Stimulated activated CD4-positive, alpha-beta T cell treated with anti-CD3 and anti-CD28 coated beads, TNF-alpha, amount 100 ng/mL, for 1 hour (primary cell): ENCODE results near the gene NRP2.

ENCODE experiments used
- DNase-seq, 3 donors: peaks; one replicate each; pipeline ENCODE4 v3.0.0-alpha.2; 2020; ENCODE audit warnings: low read depth in 3 of 3, low spot score in 1 of 3

Gene NRP2, protein sequence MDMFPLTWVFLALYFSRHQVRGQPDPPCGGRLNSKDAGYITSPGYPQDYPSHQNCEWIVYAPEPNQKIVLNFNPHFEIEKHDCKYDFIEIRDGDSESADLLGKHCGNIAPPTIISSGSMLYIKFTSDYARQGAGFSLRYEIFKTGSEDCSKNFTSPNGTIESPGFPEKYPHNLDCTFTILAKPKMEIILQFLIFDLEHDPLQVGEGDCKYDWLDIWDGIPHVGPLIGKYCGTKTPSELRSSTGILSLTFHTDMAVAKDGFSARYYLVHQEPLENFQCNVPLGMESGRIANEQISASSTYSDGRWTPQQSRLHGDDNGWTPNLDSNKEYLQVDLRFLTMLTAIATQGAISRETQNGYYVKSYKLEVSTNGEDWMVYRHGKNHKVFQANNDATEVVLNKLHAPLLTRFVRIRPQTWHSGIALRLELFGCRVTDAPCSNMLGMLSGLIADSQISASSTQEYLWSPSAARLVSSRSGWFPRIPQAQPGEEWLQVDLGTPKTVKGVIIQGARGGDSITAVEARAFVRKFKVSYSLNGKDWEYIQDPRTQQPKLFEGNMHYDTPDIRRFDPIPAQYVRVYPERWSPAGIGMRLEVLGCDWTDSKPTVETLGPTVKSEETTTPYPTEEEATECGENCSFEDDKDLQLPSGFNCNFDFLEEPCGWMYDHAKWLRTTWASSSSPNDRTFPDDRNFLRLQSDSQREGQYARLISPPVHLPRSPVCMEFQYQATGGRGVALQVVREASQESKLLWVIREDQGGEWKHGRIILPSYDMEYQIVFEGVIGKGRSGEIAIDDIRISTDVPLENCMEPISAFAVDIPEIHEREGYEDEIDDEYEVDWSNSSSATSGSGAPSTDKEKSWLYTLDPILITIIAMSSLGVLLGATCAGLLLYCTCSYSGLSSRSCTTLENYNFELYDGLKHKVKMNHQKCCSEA

DNA sequence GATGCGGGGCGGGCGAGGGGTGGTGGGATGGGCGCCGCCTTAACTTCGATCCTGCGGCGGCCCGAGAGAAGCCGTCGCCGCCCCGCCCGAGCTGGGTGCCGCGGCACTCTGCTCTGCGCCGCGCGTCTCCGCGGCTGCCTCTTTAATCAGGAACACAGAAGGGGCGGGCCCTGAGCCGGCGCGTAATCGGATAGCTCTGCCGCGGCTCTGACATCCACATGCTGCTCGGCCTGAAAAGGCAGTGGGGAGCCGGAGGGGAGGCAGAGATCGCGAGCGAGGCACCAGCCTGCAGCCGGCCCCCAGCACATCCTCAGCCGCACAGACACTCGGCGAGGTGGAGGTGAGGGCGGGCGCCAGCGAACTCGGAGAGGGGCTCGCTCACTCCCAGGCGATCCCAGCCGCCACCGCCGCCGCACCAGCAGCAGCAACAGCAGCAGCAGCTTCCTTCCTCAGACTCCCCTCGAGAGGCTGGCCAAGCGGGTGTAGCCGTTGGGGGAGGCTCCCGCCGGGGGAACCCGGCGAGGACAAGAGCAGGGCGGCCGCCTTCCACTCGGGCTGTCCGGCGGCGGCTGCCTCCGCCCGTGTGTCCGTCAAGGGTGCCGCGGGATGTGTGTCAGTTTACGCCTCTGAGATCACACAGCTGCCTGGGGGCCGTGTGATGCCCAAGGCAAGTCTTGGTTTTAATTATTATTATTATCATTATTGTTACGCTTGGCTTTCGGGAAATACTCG lies at the start of gene NRP2:
Gene NRP2 (plus strand): TSS at position 263 of the 732 bp plus-strand sequence. CDS start 790 bp downstream, outside the sequence.
- peak in 1 of 3 donors; percentile 21 for DNase-seq

DNA sequence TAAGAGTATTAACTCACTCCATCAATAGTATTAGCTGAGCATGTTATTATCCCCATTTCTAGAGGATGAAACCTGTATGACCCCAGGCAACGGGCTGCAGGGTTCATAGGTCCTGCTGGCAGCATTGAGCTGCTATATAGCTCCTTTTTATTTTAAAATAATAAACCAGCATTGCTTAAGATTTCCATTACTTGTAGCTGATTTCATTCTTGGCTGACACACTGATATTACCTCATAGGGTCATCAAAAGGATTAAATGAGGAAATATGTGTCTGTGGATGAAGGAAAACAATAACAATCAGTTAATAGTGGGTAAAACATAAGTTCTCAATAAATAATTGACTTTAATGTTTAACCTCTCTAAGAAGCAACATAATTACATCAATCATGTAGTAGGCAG lies 48.3 kb upstream of the NRP2 start:
- no peak for DNase-seq

DNA sequence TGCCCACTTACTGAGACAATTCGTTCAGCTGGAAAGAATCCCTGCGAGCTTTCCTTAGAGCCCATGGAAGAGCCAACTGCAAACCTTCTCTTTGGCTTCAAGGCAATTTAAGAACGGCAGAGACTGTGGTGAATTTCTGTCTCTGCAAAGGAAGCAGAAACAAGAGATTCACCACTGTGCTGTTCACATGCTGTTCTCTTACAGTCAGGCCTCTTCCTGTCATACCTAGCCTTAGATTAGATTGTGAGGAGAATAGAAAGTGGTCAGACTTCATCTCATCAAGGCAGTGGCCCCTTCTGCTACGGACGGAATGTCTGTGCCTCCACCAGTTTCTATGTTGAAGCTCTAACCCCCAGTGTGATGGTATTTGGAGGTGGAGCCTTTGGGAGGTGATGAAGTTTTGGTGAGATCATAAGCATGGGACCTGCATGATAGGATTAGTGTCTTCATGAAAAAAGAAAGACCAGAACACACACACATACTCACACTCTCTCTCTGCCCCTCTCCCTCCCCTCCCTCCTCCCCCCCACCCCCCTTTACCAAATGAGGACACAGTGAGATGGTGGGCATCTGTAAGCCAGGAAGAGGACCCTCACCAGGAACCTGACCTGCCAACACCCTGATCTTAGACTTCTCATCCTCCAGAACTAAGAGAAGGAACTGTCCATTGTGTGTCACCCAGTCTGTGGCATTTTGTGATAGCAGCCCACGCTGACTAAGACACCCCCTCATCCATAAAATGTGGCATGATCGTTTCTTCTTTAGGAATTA lies 45.6 kb upstream of the NRP2 start:
- no peak for DNase-seq

DNA sequence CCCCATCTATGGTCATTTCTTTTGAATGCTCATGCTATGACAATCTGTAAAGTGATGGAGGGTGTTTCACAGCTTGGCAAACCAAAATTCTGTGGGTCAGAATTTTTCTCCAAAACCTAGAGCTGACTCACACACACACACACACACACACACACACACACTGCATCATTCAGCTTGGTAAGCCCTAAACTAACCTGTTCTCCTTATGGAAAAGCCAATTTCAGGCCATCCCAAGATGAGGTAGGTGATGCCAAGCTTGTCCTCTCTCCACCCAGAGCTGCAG lies 45.0 kb upstream of the NRP2 start:
- DNase-seq: no peak

DNA sequence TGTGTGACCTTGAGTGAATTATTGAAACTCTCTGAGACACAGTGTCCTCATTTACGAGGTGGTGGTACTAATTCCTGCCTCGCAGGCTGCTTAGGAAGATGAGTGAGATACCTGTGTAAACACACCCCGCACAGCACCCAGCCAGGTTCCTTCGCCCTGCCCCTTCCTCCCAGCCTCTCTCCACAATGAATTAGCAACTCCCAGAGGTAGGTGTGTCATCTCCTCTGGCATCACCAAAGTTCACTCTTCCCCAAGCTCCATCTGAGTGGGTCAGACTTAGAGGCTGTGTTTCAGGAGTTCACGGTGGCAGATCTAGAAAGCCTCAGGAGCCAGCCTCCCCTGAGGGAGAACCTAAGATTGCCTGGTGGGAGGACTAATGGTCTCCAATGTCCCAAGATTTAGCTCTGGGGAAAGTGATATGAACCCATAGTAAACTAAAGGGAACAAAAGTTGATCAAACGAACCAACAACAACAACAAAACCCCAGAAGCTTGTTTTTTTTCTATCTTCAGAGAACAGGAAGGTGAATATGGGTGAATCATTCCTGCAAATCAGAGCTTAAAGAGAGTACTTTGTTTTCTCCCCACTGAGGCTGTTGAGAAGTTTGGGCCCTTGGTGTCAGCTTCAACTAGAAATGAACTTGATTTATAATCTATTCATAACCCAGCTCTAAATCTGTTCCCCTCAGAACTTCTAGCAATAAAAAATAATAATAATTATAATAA lies 44.4 kb upstream of the NRP2 start:
- DNase-seq: no peak

DNA sequence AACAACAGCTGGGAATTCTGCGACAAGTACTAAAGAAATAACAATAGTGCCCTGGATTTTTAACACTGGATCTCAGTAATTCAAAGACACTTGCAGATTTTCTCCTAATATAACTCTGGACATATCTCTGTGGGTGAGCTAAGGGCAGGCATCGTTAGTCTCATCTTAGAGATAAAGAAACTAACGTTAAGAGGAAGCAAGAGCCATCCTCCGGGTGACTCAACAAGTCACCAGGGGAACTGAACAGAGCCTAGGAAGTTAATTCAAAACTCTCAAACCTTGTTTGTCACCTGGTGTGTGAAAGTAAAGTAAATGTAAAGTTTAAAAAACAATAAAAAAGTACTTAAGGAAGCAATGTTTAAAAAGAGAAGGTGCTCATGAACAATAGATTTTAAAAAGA lies 41.6 kb upstream of the NRP2 start:
- no peak for DNase-seq

DNA sequence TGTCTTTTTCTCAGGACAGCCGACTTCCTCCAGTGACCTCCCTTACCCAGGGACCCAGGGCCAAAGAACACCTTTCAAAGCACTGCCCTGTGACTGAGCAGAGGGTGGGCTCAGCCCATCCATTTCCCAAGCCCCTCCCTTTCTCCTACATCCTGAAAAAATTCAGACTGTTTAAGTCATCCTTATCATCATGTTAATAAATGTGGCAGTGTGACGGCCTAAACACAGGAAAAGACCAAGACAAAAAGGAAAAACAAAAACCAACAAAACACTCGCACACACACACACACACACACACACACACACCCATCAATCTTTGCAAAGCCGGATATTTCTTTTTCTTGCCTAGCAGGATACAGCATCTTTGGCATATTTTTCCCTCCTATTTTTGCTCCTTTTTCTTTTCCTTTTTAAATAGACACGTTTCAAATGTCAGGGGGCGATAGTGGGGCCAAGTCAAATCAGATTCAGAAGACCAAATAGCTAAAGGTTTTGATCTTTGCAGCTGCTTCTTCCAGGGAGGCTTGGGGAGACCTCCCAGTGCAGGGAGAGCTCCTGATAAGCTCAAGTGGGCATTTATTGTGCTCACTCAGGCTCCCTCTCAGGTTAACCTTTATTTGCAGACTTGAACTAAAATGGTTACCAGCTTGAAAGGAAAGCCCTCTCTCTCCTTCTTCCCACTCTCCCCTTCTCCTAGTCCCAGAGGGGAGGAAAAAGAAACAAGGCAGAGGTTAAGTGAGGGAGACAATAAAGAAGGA lies 39.5 kb upstream of the NRP2 start:
- DNase-seq: no peak

DNA sequence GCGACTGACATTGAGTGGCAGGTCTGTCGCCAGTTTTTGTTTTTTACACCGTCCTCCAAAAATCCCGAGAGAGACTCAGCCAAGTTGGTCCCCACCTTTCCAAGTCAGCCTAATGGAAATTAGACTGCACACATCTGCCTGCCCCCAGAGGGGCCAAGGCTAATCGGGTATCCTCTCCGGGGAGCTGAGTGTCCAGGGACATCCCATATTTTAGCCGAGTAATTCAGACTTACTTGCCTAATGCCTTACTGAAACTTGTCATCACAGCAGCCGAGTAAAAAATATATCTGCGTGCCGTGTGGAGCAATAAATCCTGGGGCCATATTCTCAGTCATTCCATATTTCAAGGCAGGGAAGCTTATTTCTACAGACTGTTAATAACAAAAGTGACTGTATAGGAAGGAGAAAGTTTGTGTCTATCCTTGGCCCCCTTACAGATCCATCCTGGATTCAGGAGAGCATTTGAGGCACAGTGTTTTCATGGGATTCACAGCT lies 38.9 kb upstream of the NRP2 start:
- DNase-seq: no peak

DNA sequence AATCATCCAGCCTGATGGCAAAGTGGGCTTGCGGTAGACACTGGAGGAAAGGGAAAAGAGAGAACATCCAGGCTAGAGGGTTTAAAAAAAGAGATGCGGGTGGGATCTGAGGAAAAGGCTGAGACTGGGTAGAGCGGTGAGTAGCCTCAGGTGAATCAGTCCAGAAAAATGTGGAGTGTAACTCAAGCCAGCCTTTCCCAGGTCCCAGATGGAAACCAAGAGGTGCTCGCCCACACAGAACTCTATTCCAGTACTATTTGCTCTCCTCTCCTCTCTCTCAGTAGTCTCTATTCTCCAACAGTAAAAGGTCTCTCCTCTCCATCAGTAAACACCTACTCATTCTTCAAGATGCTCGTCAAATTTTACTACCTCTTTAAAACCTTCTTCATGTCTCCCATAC lies 38.3 kb upstream of the NRP2 start:
- DNase-seq: no peak

DNA sequence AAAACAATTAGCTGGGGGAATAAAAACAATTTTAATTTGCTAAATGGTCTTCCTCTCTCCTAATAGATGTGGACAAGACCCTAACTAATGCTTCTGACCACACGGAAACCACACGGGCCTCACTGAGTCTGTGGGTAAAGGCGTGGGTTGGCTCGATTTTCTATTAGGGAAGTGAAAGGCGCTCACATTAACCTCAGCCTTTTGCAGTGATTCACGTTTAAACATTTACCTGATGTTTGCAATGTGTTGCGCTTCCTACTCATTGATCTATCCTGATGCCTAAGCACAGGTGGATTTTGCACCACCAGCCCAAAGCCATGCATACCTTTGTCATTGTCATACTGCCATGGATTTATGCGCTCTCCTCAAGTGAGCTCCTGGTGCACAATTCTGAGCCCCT lies 35.6 kb upstream of the NRP2 start:
- DNase-seq: no peak

DNA sequence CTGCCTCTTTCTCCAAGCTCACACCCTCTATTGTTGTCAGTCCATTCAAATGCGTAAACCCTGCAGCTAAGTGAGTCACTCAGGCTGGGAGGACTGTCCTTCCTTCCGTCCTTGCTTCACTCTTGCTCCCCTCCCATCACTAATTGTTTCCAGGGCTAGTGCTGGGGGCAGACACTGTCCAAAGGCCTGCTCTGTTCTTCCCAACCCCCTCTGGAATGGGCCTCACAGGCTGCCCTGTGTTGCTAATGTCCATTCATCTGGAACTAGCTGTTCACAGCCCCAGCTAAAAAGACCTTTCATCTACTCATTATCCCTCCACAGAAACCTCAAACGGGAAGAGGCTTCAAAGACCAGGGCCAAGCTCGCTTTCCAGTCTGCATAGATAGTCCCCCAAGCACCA lies 31.9 kb upstream of the NRP2 start:
- no peak for DNase-seq

DNA sequence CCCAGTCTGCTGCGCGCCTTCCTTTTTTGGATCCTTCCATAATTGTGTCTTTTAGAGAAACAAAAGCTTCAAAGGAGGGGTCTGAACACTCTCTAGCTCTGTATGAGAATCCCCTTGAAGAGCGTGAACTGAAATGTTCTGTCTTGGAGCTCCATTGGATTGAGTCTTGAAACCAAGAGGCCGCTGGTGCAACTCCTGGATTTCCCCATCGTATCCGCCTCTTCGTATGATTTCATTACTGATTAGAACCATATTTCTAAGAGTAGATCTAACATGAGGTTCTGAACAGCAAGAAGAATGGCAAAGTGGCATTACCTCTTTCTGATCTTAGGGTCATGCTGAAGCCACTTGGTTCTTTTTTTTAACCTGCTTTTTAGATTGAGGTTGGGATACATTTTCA lies 31.4 kb upstream of the NRP2 start:
- no peak for DNase-seq

DNA sequence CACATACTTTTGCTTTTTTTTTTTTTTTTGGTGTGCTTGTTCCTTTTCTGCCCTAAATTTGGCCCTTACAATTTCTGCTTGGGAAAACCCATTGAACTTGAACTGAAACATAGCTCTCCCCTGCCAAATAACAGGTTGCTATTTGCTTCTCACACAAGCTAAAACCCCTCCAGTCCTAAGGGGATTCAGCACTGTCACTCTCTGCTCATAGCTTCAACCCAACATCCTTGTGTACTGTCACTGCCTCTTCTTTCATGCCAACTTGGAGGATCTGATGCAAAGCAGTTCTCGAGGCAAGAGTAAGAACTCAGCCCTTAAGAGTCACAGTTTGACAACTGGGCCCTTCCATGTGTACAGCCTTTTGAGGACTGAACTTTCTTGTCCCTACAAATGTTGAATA lies 30.6 kb upstream of the NRP2 start:
- DNase-seq: no peak

DNA sequence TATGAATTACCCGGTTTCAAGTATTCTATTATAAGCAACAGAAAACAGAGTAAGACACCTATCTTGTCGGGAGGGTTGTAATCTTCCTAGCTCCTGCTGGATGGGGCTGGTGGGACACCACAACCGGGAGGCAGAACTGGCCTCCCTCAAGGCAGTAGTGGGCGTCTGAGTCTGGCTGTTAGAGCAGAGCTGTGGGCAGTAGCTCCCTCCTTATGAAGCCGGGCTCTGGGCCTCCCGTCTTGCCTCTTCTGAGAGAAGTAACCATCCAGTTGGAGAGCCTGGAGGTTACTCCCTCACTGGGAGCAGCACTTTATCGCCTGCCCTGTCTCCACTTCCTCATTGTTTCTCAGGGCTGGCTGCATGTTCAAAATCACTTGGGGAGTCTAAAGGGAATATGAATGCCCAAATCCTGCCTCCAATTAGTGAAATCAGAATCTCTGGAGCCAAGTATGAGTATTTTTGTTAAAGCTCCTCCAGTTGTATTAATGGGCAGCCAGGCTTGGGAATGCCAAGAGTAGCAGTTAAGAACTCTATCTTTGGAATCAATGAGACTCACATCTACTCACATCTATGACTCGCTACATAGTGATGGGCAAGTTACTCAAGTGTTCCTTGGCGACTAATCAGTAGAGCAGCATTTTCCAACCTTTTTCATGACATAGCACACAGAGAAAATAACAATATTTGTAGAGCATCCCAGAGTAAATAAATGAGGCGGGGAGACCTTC lies 27.3 kb upstream of the NRP2 start:
- DNase-seq: no peak

DNA sequence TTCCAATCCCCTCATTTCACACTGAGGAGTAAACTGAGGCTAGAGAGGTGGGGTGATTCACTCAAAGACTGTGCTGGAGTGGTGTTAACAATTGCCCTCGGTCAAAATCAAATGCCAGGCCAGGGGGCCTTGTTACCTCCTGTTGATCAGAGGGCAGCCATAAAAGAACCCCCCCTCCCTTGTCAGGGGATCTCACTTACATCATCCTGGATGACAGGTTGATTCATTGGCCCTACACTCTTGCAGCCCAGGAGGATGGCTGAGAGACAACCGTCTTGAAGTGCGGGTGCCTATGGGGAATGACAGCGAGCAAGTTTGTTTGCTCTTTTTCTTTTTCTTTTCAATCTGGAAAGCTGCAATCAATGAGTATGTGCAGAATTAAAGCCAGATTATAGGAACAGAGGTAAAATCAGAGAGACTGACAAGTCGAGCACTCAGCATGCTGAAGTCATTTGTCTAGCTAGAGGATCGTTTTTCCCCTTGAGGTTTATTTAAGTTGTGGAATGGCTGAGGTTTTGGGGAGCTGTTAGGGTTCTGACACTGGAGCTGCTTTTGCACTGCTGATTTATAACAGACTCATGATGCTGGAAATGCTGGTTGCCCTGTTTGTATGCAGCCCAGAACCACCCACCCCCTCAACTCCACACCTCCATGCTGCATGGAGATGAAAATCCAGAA lies 26.4 kb upstream of the NRP2 start:
- no peak for DNase-seq

DNA sequence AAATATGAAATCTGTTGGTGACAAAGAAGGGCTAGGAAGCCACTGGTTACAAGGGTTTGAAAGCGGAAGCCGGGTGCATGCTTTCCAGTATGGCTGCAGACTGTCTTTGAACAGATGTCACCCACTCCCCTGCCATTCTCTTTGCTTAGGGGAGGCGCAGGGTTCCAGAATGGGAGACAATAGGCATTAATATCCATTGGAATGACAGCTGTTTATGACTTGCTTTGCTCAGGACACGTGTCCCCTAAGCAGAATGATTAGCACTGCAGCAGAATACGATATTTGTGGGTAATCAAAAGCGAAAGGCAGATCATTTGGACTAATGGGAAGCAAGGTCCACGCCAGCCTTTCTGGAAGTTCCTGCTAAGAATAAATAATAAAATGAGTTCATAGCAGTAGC lies 25.8 kb upstream of the NRP2 start:
- no peak for DNase-seq

DNA sequence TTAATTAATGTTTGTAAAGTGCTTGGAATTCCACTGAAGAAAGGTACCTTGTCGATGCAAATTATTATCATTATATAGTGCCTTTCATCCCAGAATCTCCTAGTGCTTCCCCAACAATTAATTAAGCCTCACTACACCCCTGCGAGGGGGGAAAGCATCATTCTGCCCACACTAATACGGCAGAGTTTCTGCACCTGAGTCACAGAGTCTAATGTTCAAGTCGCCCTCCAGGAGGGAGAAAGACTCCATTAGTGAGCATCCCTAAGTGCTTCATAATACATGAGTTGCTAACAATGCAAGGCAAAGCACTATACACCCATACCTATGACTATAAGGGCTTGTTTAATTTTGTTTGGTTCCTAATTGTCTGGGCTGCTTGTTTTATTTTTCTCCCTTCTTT lies 25.4 kb upstream of the NRP2 start:
- DNase-seq: no peak

DNA sequence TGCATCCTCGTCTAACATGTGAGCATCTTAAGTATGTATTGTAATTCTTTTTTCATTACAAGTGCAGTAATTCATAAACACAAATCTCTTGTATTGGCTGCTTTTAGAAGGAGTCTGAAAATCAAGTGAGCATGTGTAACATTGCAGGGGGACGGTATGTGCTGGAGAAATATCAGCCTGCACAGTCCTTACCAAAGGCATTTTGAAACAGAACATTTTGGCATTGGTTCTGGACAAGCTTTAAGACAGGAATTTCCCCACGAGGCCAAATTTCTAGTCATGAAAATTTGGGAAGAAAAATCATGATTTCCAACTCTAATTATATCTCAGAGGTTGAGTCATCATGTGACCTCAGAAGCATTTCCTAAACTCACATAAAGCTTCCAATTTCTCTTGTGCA lies 24.7 kb upstream of the NRP2 start:
- no peak for DNase-seq
